ENCODE measurements around the gene CENPF. TPM values are rescaled to one million over a fixed set of nuclear protein-coding genes. Genes with fewer than 3 reads are reported as not detected.

CENPF gene
- total RNA-seq, 1 experiment from 2014 or later = 113 TPM

DNA sequence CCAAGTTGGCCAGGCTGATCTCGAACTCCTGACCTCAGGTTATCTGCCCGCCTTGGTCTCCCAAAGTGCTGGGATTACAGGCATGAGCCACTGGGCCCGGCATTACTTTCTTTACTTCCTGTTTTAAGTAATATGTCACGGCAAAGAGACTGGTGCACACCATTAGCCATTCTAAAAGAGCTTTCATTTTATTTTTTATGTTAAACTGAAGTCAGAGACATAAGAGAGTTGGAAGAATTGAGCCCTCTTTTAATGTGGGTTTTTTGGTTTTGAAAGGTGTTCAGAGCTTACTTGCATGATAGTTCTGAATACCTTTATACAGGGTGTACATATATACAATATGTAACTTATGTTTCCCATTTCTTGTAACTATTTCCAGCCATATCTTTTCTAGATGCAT is 14.3 kb downstream of the CENPF start:
- H3K23me2 ChIP-seq (ENCODE audit: insufficient read length, low read depth, low read length, poor library complexity, severe bottlenecking) = no peaks in the 10 kb centered on the region
- peaks cover 0 to 3% of the 10 kb centered on the region in 2 experiments; a peak in 2 of 4 replicates for H3K4me1 Mint-ChIP-seq
- H2BK20ac ChIP-seq (ENCODE audit: low read depth, low read length, poor library complexity, severe bottlenecking) = no peak overlapping the region
- H3K4me3 Mint-ChIP-seq = no peak overlapping the region
- H2AFZ ChIP-seq (ENCODE audit: low read length) = no peak overlapping the region
- H3K9me3 ChIP-seq (ENCODE audit: control insufficient read depth, low read depth, low read length) = no peaks in the 10 kb centered on the region
- no CpG with 5 or more reads among the region's 4 CpGs for whole genome bisulfite sequencing (ENCODE audit: extremely low coverage, insufficient read length, low lambda C conversion rate)
- no peaks in the 10 kb centered on the region for H3K27me3 Mint-ChIP-seq (ENCODE audit: low read depth)
- H3K4ac ChIP-seq (ENCODE audit: low read depth, low read length) = no peak overlapping the region
- no peak overlapping the region for H4K5ac ChIP-seq (ENCODE audit: insufficient read length, low read depth, low read length)
- no peaks in the 10 kb centered on the region for H3K9me3 Mint-ChIP-seq
- H2BK12ac ChIP-seq (ENCODE audit: insufficient read length, low read depth, low read length) = no peak overlapping the region
- H3K56ac ChIP-seq (ENCODE audit: insufficient read length, low read depth, low read length) = no peak overlapping the region
- no peak overlapping the region for H2AK5ac ChIP-seq (ENCODE audit: insufficient read length, low read length)
- DNase-seq = no peak
- H4K91ac ChIP-seq (ENCODE audit: insufficient read length, low read depth, low read length) = no peak overlapping the region
- H2BK5ac ChIP-seq (ENCODE audit: insufficient read length, low read length) = no peak overlapping the region
- no peaks in the 10 kb centered on the region for H4K20me1 ChIP-seq (ENCODE audit: control insufficient read depth, insufficient read depth, insufficient read length)
- H3K9ac ChIP-seq (ENCODE audit: extremely low read depth, insufficient read length, low read length) = no peak overlapping the region
- no peak overlapping the region for H2BK120ac ChIP-seq (ENCODE audit: low read depth, low read length, poor library complexity, severe bottlenecking)
- no peak overlapping the region for H3T11ph ChIP-seq (ENCODE audit: low read length)
- H3K14ac ChIP-seq (ENCODE audit: insufficient read depth, low read length) = no peak overlapping the region
- no peak overlapping the region for H3K23ac ChIP-seq (ENCODE audit: insufficient read length, low read depth, low read length)
- H3K79me2 ChIP-seq (ENCODE audit: insufficient read depth, low read length) = peaks cover 11% of the 10 kb centered on the region; the same call in 1 of the 2 replicates
- H3K4me2 ChIP-seq (ENCODE audit: insufficient read depth, insufficient read length, low read length) = no peak overlapping the region
- H3K36me3 Mint-ChIP-seq (ENCODE audit: insufficient read depth in 1 of 3, low read depth in 3 of 3) = peaks cover 49 to 84% (median 76%) of the 10 kb centered on the region in 3 experiments
- H3K27ac Mint-ChIP-seq = no peak overlapping the region; a peak in 1 of 7 replicates
- no peak overlapping the region for H3K18ac ChIP-seq (ENCODE audit: insufficient read length, low read depth, low read length)
- no peaks in the 10 kb centered on the region; the same call in 1 of the 2 replicates for H3K4me1 ChIP-seq (ENCODE audit: insufficient read depth, low read length)
- TF ChIP-seq, protein P1, sequence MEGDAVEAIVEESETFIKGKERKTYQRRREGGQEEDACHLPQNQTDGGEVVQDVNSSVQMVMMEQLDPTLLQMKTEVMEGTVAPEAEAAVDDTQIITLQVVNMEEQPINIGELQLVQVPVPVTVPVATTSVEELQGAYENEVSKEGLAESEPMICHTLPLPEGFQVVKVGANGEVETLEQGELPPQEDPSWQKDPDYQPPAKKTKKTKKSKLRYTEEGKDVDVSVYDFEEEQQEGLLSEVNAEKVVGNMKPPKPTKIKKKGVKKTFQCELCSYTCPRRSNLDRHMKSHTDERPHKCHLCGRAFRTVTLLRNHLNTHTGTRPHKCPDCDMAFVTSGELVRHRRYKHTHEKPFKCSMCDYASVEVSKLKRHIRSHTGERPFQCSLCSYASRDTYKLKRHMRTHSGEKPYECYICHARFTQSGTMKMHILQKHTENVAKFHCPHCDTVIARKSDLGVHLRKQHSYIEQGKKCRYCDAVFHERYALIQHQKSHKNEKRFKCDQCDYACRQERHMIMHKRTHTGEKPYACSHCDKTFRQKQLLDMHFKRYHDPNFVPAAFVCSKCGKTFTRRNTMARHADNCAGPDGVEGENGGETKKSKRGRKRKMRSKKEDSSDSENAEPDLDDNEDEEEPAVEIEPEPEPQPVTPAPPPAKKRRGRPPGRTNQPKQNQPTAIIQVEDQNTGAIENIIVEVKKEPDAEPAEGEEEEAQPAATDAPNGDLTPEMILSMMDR (conservative IDR thresholded peaks at IDR 0.05) = no peak
- H2BK15ac ChIP-seq (ENCODE audit: low read depth, low read length) = no peak overlapping the region
- peaks cover 3% of the 10 kb centered on the region for H3K79me1 ChIP-seq (ENCODE audit: insufficient read depth, low read depth, low read length, poor library complexity, severe bottlenecking)
- no peak overlapping the region for H4K8ac ChIP-seq (replicated peaks; ENCODE audit: insufficient read length, low read depth, low read length)
- no peak overlapping the region for H3K27ac ChIP-seq (ENCODE audit: insufficient read length, low read depth, low read length)
- H3K27me3 ChIP-seq (ENCODE audit: insufficient read depth, low read length) = no peaks in the 10 kb centered on the region

Measured in H9 (cell line).